Neural cell (in vitro differentiated cells): Measurements from ENCODE around the gene TXNRD1. TPM values are rescaled to one million over a fixed set of nuclear protein-coding genes. Genes with fewer than 3 reads are reported as not detected.
"Not testable (repeated sequence)": the region's sequence is repeated elsewhere in the genome, so short reads cannot be mapped to it uniquely, and the experiment has no call there.

ENCODE experiments used
- H2AFZ ChIP-seq: fragments of 200-600, 300-800 bp; sonication (generic), shearing (Covaris generic); 2 replicates; pipeline ENCODE4 v1.6.0; 2014; ENCODE audit warnings: low read depth, mild to moderate bottlenecking, antibody characterized with exemption, low read length, moderate library complexity
- H3F3A ChIP-seq: fragments of 200-600 bp; shearing (Covaris generic); 2 replicates; pipeline ENCODE4 v1.6.1; 2016; ENCODE audit warnings: mild to moderate bottlenecking, moderate library complexity, mixed read lengths, antibody characterized with exemption, low read length; ENCODE audit not compliant: insufficient read depth, poor library complexity, severe bottlenecking
- H3K27ac ChIP-seq: fragments of 200-600, 300-800 bp; sonication (generic), shearing (Covaris generic); 2 replicates; pipeline ENCODE4 v1.5.1; 2014; ENCODE audit warnings: mild to moderate bottlenecking, low read length, moderate library complexity
- H3K27me3 ChIP-seq: fragments of 300-800, 200-600 bp; sonication (generic), shearing (Covaris generic); 2 replicates; pipeline ENCODE4 v1.6.0; 2014; ENCODE audit warnings: mild to moderate bottlenecking, low read depth, low read length, moderate library complexity; ENCODE audit not compliant: insufficient read depth
- H3K36me3 ChIP-seq: fragments of 300-800, 200-600 bp; sonication (generic), shearing (Covaris generic); 2 replicates; pipeline ENCODE4 v1.5.1; 2014; ENCODE audit warnings: mild to moderate bottlenecking, antibody characterized with exemption, low read length, moderate library complexity; ENCODE audit not compliant: insufficient read depth
- H3K4me2 ChIP-seq: fragments of 300-800, 200-600 bp; sonication (generic), shearing (Covaris generic); 2 replicates; pipeline ENCODE4 v1.6.0; 2014; ENCODE audit warnings: mild to moderate bottlenecking, low read length
- H3K4me3 ChIP-seq: fragments of 300-800, 200-600 bp; sonication (generic), shearing (Covaris generic); 2 replicates; pipeline ENCODE4 v1.5.1; 2014; ENCODE audit warnings: mild to moderate bottlenecking, low read length, moderate library complexity
- H3K79me2 ChIP-seq: fragments of 200-600 bp; shearing (Covaris generic); replicated peaks from 2 replicates; pipeline ENCODE4 v1.6.0; 2014; ENCODE audit warnings: mild to moderate bottlenecking, low read length, moderate library complexity; ENCODE audit not compliant: insufficient read depth
- H3K9ac ChIP-seq: fragments of 300-800, 200-600 bp; sonication (generic), shearing (Covaris generic); 2 replicates; pipeline ENCODE4 v1.6.1; 2016; ENCODE audit warnings: mild to moderate bottlenecking, low read length, mixed read lengths
- H3K9me2 ChIP-seq: fragments of 200-600 bp; shearing (Covaris generic); 2 replicates; pipeline ENCODE4 v1.6.1; 2016; ENCODE audit warnings: mild to moderate bottlenecking, low read length, mixed read lengths; ENCODE audit not compliant: insufficient read depth
- H3K9me3 ChIP-seq: fragments of 200-600, 300-800 bp; sonication (generic), shearing (Covaris generic); 2 replicates; pipeline ENCODE4 v1.6.1; 2016; ENCODE audit warnings: mild to moderate bottlenecking, mixed run types, low read length, moderate library complexity, mixed read lengths
- H4K20me1 ChIP-seq: fragments of 200-600 bp; shearing (Covaris generic); 2 replicates; pipeline ENCODE4 v1.6.1; 2016; ENCODE audit warnings: mild to moderate bottlenecking, mixed run types; ENCODE audit not compliant: insufficient read depth
- EP300 ChIP-seq: fragments of 450-650 bp; conservative IDR thresholded peaks from 2 replicates; pipeline ENCODE4 v1.6.1; 2014; ENCODE audit warnings: antibody characterized with exemption, mild to moderate bottlenecking, moderate library complexity; ENCODE audit not compliant: poor library complexity, severe bottlenecking
- EZH2 ChIP-seq: fragments of 200-600, 300-800 bp; shearing (Covaris generic), sonication (generic); IDR thresholded peaks from 2 replicates; pipeline ENCODE4 v1.6.1; 2014; ENCODE audit warnings: antibody characterized with exemption, low read length, borderline replicate concordance, mild to moderate bottlenecking; ENCODE audit not compliant: insufficient read depth, poor library complexity, severe bottlenecking
- MXI1 ChIP-seq: fragments of 450-650 bp; conservative IDR thresholded peaks from 2 replicates; pipeline ENCODE4 v1.6.1; 2014; ENCODE audit warnings: antibody characterized with exemption, mild to moderate bottlenecking; ENCODE audit not compliant: poor library complexity, severe bottlenecking
- POLR2AphosphoS5 ChIP-seq: IDR thresholded peaks from 2 replicates; pipeline ENCODE4 v1.6.1; 2012
- RAD21 ChIP-seq: fragments of 450-650 bp; conservative IDR thresholded peaks from 2 replicates; pipeline ENCODE4 v1.6.1; 2014; ENCODE audit warnings: antibody characterized with exemption, mild to moderate bottlenecking, moderate library complexity
- TAF1 ChIP-seq: IDR thresholded peaks from 2 replicates; pipeline ENCODE4 v1.6.1; 2012; ENCODE audit warnings: low read depth
- polyA plus RNA-seq: library from polyadenylated mRNA; depleted of rRNA; stranded (reverse); fragments of >200 nt; gene quantifications from 2 replicates; pipeline ENCODE4 v1.2.3, GENCODE V29; 2014
- TF ChIP-seq, protein P1 (sequence below): fragments of 450-650 bp; IDR thresholded peaks from 2 replicates; pipeline ENCODE4 v1.5.1; 2014; ENCODE audit warnings: antibody characterized with exemption, mild to moderate bottlenecking, moderate library complexity; ENCODE audit not compliant: poor library complexity, severe bottlenecking
- TF ChIP-seq, protein P2 (sequence below): IDR thresholded peaks from 2 replicates; pipeline ENCODE4 v1.6.1; 2012; ENCODE audit warnings: borderline replicate concordance

TXNRD1 gene
- polyA plus RNA-seq, 1 donor from 2014 or later, result 59.6 TPM

DNA sequence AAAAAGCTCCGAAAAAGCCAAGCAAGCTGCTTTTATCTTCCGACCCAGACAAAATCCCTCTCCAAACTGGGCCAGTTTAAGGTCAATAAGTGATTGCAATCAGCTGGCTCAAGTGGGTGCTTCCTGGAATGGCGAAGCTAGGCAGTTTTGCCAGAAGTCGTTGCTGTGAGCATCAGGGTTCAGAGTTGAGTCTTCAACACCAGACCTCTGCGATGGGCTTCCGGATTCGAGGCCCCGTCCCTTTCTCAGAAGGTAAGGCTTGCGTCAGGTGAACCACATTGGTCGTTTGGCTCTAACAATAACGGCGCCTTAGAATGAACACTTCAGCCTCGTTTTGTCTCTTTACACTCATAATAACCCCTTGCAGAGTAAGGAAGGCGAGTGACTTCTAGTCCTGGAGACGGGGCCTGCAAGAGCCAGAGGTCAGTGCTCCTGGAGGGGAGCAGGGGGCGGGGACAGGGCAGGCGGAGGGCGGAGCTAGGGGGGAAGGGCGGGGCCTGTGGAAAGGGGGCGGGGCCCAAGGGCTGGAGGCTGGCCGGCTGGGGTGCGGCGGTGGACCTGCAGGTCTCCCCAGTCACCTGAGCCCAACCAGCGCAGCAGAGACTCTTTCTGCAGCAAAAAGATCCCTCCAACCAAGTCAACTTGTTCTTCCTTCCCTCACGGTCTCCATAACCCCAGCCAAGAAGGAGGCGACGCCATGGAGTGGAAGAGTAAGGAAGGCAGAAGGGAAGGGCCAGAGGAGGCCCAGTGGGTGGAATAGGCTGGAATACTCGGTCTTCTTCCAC, 43.6 kb upstream of the TXNRD1 start:
- no peaks in the 10 kb centered on the region for H4K20me1 ChIP-seq
- no peaks in the 10 kb centered on the region for H3K79me2 ChIP-seq
- TF ChIP-seq, protein P1, sequence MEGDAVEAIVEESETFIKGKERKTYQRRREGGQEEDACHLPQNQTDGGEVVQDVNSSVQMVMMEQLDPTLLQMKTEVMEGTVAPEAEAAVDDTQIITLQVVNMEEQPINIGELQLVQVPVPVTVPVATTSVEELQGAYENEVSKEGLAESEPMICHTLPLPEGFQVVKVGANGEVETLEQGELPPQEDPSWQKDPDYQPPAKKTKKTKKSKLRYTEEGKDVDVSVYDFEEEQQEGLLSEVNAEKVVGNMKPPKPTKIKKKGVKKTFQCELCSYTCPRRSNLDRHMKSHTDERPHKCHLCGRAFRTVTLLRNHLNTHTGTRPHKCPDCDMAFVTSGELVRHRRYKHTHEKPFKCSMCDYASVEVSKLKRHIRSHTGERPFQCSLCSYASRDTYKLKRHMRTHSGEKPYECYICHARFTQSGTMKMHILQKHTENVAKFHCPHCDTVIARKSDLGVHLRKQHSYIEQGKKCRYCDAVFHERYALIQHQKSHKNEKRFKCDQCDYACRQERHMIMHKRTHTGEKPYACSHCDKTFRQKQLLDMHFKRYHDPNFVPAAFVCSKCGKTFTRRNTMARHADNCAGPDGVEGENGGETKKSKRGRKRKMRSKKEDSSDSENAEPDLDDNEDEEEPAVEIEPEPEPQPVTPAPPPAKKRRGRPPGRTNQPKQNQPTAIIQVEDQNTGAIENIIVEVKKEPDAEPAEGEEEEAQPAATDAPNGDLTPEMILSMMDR, result no peak
- TF ChIP-seq EP300 (no peak), POLR2AphosphoS5 (no peak), TAF1 (no peak)
- TF ChIP-seq, protein P2, sequence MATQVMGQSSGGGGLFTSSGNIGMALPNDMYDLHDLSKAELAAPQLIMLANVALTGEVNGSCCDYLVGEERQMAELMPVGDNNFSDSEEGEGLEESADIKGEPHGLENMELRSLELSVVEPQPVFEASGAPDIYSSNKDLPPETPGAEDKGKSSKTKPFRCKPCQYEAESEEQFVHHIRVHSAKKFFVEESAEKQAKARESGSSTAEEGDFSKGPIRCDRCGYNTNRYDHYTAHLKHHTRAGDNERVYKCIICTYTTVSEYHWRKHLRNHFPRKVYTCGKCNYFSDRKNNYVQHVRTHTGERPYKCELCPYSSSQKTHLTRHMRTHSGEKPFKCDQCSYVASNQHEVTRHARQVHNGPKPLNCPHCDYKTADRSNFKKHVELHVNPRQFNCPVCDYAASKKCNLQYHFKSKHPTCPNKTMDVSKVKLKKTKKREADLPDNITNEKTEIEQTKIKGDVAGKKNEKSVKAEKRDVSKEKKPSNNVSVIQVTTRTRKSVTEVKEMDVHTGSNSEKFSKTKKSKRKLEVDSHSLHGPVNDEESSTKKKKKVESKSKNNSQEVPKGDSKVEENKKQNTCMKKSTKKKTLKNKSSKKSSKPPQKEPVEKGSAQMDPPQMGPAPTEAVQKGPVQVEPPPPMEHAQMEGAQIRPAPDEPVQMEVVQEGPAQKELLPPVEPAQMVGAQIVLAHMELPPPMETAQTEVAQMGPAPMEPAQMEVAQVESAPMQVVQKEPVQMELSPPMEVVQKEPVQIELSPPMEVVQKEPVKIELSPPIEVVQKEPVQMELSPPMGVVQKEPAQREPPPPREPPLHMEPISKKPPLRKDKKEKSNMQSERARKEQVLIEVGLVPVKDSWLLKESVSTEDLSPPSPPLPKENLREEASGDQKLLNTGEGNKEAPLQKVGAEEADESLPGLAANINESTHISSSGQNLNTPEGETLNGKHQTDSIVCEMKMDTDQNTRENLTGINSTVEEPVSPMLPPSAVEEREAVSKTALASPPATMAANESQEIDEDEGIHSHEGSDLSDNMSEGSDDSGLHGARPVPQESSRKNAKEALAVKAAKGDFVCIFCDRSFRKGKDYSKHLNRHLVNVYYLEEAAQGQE, result no peak
- no peak overlapping the region for H3K4me3 ChIP-seq
- no peak overlapping the region for H3K9ac ChIP-seq
- H3K27ac ChIP-seq, result no peak overlapping the region
- H2AFZ ChIP-seq, result no peak overlapping the region
- H3K4me2 ChIP-seq, result no peak overlapping the region
- no peaks in the 10 kb centered on the region for H3K9me2 ChIP-seq
- H3K36me3 ChIP-seq, result no peaks in the 10 kb centered on the region
- H3F3A ChIP-seq, result no peaks in the 10 kb centered on the region
- H3K27me3 ChIP-seq, result no peaks in the 10 kb centered on the region
- no peaks in the 10 kb centered on the region for H3K9me3 ChIP-seq

DNA sequence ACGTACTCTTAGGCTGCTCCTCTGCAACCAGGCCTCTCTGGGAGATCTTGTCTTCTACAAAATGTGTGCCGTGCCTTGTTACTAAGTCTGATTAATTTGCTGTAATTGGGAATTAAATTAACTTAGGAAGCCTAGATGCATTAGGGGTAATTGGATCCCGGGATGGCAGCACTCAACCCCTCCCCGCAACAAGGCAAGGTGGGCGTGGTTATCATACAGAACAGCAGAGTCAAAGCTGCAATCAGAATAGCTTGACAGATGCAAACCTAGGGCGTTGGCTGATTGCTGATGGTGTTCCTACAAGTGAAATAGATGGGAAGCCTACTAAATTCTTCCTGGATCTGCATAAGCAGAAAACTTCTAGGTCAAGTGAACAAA, 43.0 kb upstream of the TXNRD1 start:
- H4K20me1 ChIP-seq, result no peaks in the 10 kb centered on the region
- no peaks in the 10 kb centered on the region for H3K36me3 ChIP-seq
- H3K9me3 ChIP-seq, result no peaks in the 10 kb centered on the region
- H3K4me3 ChIP-seq, result no peak overlapping the region
- H3K4me2 ChIP-seq, result no peak overlapping the region
- H3K79me2 ChIP-seq, result no peaks in the 10 kb centered on the region
- H3F3A ChIP-seq, result no peaks in the 10 kb centered on the region
- H2AFZ ChIP-seq, result no peak overlapping the region
- H3K9me2 ChIP-seq, result no peaks in the 10 kb centered on the region
- H3K27me3 ChIP-seq, result no peaks in the 10 kb centered on the region
- TF ChIP-seq TAF1 (no peak), RAD21 (no peak), EP300 (no peak), EZH2 (no peak), MXI1 (no peak), POLR2AphosphoS5 (no peak)
- TF ChIP-seq, protein P2, result no peak
- TF ChIP-seq, protein P1, result no peak
- H3K9ac ChIP-seq, result no peak overlapping the region
- H3K27ac ChIP-seq, result no peak overlapping the region

DNA sequence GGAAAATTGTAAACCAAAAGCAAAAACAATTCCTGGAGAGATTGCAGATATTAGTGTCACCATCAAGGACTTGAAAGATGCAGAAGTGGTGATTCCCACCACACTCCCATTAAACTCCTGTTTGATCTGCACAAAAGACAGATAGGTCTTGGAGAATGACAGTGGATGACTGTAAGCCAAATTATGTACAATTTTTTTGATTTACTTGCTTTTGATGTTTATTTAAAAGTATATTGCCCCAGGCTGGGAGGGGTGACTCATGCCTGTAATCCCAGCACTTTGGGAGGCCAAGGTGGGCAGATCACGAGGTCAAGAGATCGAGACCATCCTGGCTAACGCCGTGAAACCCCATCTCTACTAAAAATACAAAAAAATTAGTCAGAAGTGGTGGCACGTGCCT, 41.8 kb upstream of the TXNRD1 start:
- H4K20me1 ChIP-seq, H3K4me3 ChIP-seq, H3F3A ChIP-seq, H3K79me2 ChIP-seq, H3K9me3 ChIP-seq, H3K9me2 ChIP-seq, H3K36me3 ChIP-seq, H3K4me2 ChIP-seq, H3K27me3 ChIP-seq, H2AFZ ChIP-seq, H3K27ac ChIP-seq, H3K9ac ChIP-seq: not testable (repeated sequence)
